Fibroblast of the aortic adventitia (primary cell): ENCODE results near the gene PNMA6F. TPM values are rescaled to one million over a fixed set of nuclear protein-coding genes. Genes with fewer than 3 reads are reported as not detected.
"Not testable (repeated sequence)": the region's sequence is repeated elsewhere in the genome, so short reads cannot be mapped to it uniquely, and the experiment has no call there.

Experiments used
- DNase-seq: peaks from one replicate; pipeline ENCODE4 v3.0.0-alpha.2; 2010; ENCODE audit warnings: low read depth
- H3K4me3 ChIP-seq: 2 replicates; pipeline ENCODE4 v1.5.1; 2011; ENCODE audit warnings: low read depth, mild to moderate bottlenecking, control low read depth, low read length, moderate library complexity
- CTCF ChIP-seq: IDR thresholded peaks from 2 replicates; pipeline ENCODE4 v1.5.1; 2011; ENCODE audit warnings: mild to moderate bottlenecking, low read length, control low read depth, inconsistent platforms; ENCODE audit not compliant: insufficient read depth
- total RNA-seq: library from RNA; depleted of rRNA; stranded (reverse); fragments of >200 nt; gene quantifications from 2 replicates; pipeline ENCODE4 v1.2.3, GENCODE V29; 2012; ENCODE audit warnings: low replicate concordance

The PNMA6F gene
- total RNA-seq, 1 donor = not detected

GRCh38 chrX:153320555-153321184, 897 bp downstream of the PNMA6F start:
- no peak for DNase-seq
- no peak for TF ChIP-seq CTCF
- H3K4me3 ChIP-seq = no peak overlapping the region

GRCh38 chrX:153320047-153320443, 1.5 kb downstream of the PNMA6F start:
- H3K4me3 ChIP-seq, DNase-seq: not testable (repeated sequence)

- DNase-seq = no peak
Measured at GRCh38 chrX:153319295-153320046, 2.1 kb downstream of the PNMA6F start.

GRCh38 chrX:153318811-153319210, 2.8 kb downstream of the PNMA6F start:
- no peak for TF ChIP-seq CTCF
- no peak for DNase-seq
- no peak overlapping the region for H3K4me3 ChIP-seq

More at GRCh38 chrX:153319295-153320046, 2.1 kb downstream of the PNMA6F start:
- no peak overlapping the region for H3K4me3 ChIP-seq
- TF ChIP-seq CTCF = no peak

GRCh38 chrX:153317996-153318722, 3.4 kb downstream of the PNMA6F start:
- TF ChIP-seq CTCF = no peak
- H3K4me3 ChIP-seq = no peak overlapping the region
- no peak for DNase-seq

GRCh38 chrX:153317306-153317705, 4.3 kb downstream of the PNMA6F start:
- DNase-seq = no peak
- H3K4me3 ChIP-seq = no peak overlapping the region
- TF ChIP-seq CTCF = no peak

- no peak for DNase-seq
- no peak overlapping the region for H3K4me3 ChIP-seq
- no peak for TF ChIP-seq CTCF
Measured at GRCh38 chrX:153312842-153313241, 8.7 kb downstream of the PNMA6F start.
